Fibroblast of skin of abdomen (primary cell): ENCODE measurements around the gene OR2A5. TPM values are rescaled to one million over a fixed set of nuclear protein-coding genes. Genes with fewer than 3 reads are reported as not detected.
A peak's percentile ranks its signal among the peaks of the same experiment; 100 is the strongest.
"Not testable (repeated sequence)": the region's sequence is repeated elsewhere in the genome, so short reads cannot be mapped to it uniquely, and the experiment has no call there.

ENCODE experiments used
- DNase-seq: peaks from one replicate; pipeline ENCODE4 v3.0.0-alpha.2; 2013
- polyA plus RNA-seq, 2 experiments: library from polyadenylated mRNA; unstranded; fragments of 120-200 nt; gene quantifications; one replicate each; pipeline ENCODE4 v1.2.1, GENCODE V29; 2013; ENCODE audit not compliant: insufficient read length in 2 of 2

Gene OR2A5, protein sequence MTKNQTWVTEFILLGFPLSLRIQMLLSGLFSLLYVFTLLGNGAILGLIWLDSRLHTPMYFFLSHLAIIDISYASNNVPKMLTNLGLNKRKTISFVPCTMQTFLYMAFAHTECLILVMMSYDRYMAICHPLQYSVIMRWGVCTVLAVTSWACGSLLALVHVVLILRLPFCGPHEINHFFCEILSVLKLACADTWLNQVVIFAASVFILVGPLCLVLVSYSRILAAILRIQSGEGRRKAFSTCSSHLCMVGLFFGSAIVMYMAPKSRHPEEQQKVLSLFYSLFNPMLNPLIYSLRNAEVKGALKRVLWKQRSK
- not detected for polyA plus RNA-seq (2013, experiment 1 of 2; ENCODE audit: insufficient read length)
- 0.01 TPM for polyA plus RNA-seq (2013, experiment 2 of 2; ENCODE audit: insufficient read length)

DNA sequence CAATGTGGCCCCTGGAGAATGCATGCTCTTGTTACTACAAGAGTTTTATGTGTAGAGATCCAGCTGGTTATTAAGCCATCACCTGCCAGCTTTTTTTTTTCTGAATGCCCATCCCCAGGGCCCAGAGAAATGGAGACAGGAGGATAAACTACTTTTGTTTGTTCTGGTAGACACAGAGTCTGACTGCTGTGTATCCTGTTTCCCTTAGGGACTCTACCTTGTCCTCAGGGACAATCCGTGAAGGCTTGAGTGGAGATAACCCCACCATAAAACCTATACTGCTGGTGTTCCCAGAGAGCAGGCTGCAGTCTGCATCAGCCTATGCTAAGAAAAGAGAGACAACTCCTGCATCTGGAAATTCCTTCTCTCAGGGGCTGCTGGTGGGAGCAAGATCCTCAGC, at the start of gene OR2A5:
OR2A5 (plus strand) TSS at position 301 of the 400 bp plus-strand sequence. CDS start 1,454 bp downstream, outside the sequence.
- no peak for DNase-seq

DNA sequence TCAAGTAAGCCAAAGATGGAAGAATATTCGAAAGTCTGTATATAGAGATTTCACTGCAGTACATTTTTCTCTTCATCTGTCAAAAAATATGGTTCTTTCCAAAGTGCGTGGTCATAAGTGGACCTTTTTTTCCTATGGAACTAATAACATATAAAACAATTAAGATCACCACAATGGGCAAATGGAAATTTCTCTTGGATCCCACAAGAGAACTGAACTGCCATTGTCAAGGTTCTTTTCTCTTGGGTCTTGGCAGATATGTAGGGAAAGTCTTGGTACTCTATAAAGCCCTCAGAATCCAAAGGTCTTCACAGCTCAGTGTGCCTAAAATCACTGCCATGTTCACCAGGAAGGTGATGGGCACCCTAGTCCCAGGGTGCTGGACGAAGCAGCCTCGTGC, 48.7 kb upstream of the OR2A5 start, which contains the start of gene OR6B1:
OR6B1 (plus strand) TSS at position 301 of the 400 bp plus-strand sequence. CDS start 3,677 bp downstream, outside the sequence.
- no peak for DNase-seq

DNA sequence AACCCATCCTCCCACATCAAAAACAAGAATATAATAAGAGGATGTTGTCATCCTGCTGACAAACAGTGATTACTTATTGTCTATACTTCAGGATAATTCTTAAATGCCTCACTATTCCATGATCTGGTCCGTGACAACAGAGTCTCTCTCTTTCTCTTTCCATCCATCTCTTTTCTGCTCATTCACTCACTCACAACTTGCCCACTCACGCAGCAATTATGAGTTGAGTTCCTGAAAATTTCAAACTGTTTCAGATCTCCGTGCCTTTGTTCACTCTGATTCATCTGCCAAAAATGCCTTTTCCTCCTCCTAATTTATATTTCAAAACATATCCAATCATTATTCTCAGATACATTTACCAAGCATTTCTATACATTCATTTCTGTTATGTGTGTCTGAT, 47.2 kb upstream of the OR2A5 start:
- no peak for DNase-seq

DNA sequence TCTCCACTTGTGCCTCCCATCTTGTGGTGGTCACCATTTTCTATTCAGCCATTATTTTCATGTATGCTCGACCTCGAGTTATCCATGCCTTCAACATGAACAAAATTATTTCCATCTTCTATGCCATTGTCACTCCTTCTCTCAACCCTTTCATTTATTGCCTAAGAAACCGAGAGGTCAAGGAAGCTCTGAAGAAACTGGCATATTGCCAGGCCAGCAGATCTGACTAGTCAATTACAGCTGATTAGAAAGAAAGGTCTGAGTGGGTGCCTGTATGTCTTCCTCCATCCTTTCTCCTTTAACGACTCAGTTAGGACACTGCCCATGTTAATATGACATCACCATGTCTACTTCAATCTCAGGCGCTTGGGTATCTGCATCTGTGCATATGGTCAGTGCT, 44.0 kb upstream of the OR2A5 start:
- DNase-seq, result no peak

DNA sequence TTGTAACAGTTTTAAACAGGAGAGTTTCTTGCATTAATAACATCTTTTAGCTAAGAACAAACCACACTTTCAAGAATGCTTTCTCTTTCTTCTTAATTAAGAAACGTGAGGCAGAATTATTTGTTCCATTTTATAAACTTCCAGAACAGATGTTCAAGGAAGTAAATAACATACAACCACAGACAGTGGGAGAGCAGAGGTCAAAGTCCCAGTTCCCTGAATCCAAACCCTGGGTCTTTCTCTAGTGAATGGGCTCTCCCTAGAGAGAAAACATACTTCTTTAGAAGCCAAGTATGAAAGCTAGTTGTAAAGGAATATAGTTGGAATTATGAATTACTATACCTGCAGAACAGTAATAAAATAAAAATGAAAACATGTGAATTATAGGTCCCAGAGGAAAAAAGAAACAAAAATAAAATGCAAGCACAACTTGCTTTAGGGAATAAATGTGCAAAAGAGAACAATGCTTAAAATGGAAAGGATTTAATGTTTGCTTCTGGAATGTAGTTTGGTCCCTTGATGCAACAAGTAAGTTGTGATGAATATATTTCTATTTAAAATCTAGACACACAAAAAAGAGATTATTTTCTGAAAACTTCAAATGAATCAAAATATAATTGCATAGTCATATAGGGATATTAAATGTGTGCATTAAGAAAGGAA, 42.6 kb upstream of the OR2A5 start:
- DNase-seq, result no peak

DNA sequence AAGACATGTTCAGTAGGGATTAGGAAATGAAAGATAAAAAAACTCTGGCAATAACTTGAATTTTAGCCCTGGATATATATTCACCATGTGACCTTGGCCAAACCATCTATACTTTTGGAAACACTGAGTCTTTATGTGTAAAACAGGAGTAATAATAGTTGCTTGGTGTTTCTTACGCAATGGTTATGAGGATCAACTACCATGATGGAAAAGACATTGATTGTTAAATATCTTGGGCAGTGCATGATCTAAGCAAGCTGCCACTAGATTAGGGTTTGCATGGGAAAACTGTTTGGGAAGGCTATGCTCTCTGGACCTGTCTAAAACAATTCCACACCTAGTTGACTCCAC, 42.1 kb upstream of the OR2A5 start:
- DNase-seq, result no peak

DNA sequence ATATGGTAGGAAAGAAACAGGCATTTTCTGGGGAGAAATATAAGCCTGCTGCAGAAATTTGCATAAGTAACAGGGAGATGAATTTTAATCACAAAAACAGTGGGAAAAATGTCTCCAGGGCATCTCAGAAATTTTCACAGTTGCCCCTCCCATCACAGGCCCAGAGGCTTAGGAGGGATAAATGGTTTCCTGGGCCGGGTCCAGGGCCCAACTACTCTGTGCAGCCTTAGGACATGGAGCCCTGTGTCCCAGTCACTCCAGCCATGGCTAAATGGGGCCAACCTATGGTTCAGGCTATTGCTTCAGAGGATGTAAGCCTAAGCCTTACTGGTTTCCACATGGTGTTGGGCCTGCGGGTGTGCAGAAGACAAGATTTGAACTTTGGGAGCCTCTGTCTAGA, 39.4 kb upstream of the OR2A5 start:
- DNase-seq, result no peak

DNA sequence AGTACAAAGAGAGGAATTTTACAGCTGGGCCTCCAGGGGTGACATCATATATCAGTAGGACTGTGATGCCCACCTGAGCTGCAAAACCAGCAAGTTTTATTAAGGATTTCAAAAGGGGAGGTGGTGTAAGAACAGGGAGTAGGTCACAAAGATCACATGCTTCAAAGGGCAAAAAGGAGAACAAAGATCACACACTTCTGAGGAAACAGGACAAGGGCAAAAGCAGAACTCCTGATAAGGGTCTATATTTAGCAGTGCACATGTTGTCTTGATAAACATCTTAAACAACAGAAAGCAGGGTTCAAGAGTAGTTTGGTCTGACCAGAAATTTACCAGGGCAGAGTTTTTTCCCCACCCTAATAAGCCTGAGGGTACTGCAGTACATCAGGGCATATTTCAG, 38.7 kb upstream of the OR2A5 start:
- not testable (repeated sequence) for DNase-seq

DNA sequence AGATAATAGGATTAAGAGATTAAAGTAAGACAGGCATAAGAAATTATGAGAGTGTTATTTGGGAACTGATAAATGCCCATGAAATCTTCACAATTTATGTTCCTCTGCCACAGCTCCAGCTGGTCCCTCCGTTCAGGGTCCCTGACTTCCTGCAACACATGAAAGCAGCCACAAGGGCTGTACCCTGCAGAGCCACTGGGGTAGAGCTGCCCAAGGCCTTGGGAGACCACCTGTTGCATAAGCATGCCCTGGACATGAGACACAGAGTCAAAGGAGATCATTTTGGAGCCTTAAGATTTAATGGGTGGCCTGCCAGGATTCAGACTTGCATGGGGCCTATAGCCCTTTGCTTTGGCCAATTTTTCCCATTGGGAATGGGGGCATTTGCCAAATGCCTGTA, 37.9 kb upstream of the OR2A5 start:
- DNase-seq, result not testable (repeated sequence)

DNA sequence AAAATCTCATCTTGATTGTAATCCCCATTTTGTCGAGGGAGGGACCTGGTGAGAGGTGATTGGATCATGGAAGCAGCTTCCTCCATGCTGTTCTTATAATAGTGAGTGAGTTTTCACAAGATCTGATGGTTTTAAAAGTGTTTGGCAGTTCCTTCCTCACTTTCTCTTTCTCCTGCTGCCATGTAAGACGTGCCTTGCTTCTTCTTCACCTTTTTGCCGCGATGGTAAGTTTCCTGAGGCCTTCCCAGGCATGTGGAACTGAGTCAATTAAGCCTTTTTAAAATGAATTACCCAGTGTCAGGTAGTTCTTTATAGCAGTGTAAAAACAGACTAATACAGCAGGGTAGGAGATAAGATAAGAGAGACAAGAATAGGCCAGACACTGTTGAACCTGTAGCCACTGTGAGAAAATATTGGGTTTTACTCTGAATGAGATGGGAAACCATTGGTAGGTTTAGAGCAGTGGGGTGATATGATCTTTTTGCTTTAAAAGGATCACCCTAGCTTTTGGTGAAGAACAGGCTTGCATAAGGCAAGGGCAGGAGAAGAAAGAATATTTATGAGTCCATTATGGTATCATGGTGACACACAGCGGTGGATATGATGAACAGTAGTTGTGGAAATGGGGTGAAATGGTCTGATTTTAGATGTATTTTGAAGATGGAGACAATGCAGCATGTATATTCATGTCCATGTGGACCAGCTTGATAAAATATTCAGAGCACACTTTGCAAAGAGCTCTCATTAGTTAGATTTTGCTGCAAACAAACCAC, 37.1 kb upstream of the OR2A5 start:
- DNase-seq, result no peak

DNA sequence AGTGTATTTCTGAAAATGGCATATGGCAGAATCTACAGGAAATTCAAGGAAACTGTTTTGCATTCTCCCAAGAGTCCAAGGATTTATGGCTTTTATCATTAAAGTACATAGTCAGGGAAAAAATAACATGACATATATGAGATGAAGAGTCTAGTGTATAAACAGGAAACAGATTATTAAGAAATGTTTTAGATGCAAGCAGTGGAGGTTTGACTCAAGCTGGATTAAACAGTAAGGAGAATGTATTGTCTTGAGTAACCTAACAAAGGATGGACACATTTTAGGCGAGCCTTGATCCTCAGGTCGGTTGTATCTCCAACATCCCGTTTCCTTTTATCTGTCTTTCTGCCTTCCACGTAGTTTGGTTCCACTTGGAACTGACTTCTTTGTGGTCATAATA, 30.7 kb upstream of the OR2A5 start:
- no peak for DNase-seq

DNA sequence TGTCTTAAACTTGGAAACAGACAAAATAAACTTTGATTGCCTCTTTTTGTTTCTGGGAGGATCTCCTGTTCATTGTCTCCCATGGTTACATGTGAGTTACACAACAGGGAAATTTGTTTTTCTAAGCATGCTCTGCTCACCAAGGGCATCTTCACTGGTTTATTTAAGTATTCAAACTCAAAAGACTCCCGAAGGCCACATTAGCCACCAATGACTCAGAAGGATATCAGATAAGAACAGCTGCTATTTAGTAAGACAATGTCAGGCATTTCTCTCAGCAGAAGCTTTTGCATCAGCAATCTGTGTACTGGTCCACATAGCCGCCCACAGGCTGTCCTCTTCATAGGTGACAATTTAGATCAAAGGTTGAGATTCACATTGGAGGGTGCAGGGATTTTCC, 29.3 kb upstream of the OR2A5 start:
- peak; percentile 65 for DNase-seq

DNA sequence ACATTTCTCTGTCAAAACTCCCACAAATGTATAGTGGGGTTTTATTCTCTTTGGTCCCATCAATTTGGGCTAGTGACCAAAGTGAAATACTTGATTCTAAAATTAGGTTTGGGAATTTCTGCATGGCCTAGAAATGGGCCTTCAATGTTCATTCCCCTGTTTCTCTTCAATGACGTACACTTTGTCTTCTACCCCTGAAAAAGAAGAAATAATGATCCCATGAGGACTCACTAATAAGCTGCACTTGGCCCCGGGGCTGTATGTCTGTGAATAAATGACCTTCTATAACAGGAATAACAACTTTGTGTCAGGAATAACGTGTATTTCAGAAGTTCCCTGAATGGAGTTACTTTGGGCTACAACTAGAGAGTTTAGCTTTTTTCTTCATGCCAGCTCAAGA, 28.4 kb upstream of the OR2A5 start:
- no peak for DNase-seq

DNA sequence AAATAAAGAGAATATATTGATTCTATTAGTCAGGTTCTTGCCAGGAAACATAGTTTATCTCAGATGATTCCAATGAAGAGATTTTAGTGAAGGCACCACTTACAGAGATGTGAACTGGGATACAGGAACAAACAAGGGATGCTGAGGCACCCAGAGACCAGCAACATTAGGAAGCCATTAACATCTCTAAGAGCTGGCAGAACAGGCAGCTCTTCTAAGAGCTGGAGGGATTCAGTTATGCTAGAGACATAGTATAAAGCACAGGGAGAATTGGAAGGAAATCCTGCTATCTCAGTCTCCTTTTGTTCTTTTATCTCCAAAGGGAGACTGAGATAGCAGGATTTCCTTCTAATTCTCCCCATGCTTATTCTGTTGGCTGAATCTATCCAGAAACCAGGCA, 26.6 kb upstream of the OR2A5 start:
- no peak for DNase-seq

DNA sequence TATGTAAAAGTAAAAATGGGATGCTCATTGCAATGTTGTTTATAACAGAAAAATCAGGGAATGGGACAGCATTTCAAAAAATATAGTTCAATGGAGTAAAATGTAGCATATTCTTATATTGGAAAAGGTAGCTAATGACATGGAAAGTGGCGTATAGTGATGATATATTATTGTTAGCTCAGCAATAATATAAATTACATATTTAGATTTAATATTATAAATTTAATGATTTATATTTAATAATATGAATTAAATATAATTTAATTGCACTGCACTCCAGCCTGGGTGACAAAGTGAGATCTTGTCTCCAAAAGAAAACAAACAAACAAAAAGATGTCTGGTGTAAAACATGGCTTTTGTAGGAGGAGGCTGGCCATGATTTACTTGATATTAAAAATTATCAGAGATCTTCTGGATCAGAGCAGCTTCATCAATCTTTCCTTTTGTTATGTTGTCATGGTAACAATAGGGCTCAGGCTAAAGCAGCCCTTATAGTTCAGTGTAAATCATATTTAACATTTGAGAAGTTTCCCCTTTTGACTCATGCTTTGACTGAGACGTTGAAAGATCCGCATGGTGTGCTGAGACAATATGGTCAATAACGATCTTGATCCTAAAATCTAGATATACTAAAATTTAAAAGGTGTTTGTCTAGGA, 25.4 kb upstream of the OR2A5 start:
- no peak for DNase-seq

DNA sequence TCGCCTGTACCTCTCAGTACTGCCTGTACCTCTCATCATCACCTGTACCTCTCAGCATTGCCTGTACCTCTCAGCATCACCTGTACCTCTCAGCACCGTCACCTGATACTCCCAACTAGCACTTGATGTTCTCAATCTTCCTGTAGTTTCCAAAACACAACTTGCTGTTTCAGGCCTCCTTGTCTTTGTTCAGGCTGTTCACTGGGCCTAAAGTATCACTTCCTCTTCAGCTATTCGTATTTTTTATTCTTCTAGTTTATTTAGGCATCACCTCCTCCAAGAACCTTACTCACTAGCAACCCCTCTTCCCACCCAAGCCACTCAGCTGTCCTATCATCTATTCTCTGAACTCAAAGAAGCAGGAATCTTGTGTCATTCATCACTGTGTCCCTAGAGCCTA, 24.5 kb upstream of the OR2A5 start:
- DNase-seq, result no peak

DNA sequence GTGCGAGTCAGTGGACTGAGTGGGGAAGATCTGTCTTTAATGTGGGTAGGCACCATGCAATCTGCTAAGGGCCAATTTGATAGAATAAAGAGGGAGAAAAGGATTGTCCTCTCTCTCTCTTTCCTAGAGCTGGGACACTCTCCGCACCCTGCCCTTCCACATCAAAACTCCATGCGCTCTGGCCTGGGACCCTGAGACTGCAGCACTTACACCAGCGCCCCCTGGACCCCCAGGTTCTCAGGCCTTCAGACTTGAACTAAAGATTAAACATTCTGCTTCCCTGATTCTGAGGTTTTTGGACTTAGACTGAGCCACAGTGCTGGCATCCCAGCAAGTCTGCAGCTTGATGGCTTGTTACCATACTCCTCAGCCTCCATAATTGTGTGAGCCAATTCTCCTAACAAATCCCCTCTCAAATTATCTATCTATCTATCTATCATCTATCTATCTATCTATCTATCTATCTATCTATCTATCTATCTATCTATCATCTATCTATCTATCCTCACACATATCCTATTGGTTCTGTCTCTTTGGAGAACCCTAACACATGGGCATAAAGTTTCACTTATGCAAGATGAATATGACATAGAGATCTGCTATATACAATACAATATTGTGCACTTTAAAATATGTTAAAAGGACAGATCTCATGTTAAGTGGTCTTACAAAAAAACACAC, 22.4 kb upstream of the OR2A5 start:
- no peak for DNase-seq

DNA sequence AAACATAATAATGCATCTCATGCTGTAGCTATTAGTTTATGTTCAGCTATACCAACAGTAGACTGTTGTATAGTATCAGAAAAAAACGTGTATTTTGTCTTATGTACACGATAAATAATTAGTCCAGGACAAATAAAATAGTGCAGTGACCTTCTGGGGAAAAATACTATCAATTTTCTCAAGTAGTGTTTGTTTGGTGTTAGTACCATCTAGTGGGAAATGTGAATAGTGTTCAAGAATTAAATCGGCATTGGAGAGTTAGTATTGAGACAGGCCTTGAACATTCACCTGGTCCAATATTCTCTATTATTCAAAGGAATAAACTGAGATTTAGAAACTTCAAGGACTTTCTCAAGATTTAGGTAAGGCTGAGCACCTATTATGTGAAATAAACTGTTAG, 21.7 kb upstream of the OR2A5 start:
- DNase-seq, result peak; percentile 10

DNA sequence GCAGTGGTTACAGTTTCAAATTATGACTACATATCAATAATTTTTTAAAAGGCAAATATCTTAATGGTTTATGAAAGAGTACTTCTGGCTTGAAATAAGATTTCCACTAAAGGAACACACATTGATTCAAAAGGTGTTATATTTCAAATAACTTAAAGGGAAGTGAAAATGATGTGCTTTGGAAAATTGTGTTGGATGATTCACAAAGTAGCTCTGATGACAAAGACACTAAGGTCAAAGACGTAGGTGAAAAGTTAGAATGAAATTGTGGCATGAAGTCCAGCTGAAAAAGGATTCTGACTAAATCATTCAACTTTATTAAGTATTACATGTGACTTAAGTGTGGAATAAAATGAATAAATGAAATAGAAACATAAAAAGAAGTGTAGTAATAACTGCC, 20.8 kb upstream of the OR2A5 start:
- no peak for DNase-seq

DNA sequence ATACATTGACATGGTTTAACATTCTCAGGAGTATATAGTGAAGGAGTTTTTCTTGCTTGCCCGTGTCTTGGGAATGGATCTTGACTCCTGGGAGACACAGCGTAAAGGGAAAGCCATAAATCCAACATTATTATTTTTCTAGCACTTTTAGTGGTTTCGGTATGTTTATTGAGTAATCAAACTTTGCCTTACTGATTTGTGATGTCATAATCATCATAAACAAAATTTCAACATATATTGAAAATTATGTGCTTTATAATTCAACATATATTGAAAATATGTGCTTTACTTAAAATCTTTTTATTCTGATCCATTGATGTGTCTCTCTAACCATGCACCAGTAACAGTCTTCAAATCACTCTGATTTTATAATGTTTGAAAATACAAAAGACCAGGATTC, 20.2 kb upstream of the OR2A5 start:
- no peak for DNase-seq

DNA sequence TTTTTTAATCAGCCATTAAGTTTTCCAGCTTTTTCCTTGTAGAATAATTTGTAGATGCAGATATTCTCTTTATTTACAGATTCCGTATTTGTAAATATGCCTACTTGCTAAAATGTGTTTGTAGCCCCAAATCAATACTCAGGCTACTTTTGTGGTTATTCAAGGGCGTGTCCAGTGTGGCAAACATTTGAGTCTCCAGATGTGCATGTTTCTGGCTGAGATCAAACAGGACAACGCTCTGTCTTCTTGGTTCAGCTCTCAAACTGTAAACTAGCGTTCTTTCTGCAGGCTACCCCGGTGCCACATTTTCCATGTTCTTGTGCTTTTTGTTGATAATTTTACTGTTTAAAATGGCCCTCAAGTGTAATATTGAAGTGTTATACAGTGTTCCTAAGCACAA, 16.2 kb upstream of the OR2A5 start:
- no peak for DNase-seq

DNA sequence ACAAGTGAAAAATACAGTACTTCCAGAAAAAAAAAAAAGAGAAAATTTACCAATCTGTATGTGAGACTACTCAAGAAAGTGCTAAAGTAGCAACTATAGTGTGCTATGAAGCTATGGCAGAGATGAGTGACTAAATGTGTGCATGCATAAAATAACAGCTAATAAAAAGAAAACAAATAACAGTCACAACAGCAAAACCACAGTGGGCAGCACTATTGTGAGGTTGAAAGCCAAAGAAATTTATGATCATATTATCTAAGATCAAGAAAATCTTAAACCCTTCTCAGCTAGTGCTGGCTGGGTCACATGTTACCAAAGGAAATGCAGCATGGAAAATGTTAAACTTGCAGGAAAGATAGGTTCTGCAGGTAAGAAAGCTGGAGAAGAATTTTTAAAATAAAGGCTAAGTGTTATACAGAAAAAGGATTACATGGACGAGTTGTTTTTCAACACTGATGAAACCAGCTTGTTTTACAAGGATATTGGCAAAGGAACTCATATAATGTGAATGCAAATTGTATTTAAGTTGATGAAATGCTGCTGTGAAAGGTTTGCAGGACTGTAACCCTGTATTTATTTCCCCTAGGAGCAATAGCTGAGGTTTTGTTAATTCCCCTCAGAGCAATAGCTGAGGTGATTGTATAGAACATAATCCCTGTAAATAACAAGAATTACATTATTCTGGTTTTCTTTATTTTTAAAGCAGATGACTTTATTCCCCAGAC, 15.6 kb upstream of the OR2A5 start:
- DNase-seq, result no peak
